ENCODE measurements around the gene SH2D4B. TPM values are rescaled to one million over a fixed set of nuclear protein-coding genes. Genes with fewer than 3 reads are reported as not detected.
A peak's percentile ranks its signal among the peaks of the same experiment; 100 is the strongest.

The SH2D4B gene
- total and polyA plus RNA-seq, 7 donors: 0.06 to 0.33 TPM; not detected in 5

DNA sequence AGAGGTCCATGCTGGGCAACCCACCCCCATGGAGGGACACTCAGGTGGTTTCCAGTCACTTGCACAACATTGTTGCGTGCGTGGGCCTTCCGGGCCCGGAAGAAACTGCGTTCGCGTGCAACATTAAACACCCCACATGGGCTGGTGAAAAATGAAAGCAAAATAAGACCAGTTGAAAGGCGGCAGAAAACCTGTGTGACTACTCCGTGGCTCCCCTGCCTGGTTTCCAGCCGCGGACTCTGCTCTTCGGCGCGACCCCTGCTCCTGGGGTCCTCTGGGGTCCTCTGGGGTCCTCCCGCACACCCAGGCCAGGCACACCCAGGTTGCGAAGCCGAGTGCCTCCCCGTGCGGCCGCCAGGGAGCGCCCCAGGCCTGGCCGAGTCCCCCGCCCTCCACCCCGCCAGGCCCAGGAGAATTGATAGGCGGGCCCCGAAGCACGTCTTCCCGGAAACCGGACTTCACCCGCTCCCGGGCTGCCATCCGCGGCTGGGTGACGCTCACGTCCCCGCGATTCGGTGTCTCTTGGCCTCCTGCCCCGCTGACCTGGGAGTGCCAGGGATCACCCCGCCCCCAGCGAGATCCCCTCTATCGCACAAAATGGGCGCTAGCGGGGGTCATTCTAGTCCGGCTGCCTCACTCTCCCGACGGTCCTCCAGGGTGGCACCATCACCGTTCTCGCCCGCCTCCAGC is 1.9 kb upstream of the SH2D4B start:
- Histone ChIP-seq H3K4me3 (peak overlapping the region; percentile 25 to 50 (median 48)), H3K27me3 (no peaks in the 10 kb centered on the region), H3K27ac (peak overlapping the region in 3 of 4 donors; percentile 36 to 51 (median 43)), H3K36me3 (no peaks in the 10 kb centered on the region), H3K9me3 (no peaks in the 10 kb centered on the region), H3K4me1 (peaks cover 0 to 7% (median 2%) of the 10 kb centered on the region in 4 donors)
- WGBS, 2 donors: 10 to 41% methylated on average over 50 of the region's 50 CpGs
- TF ChIP-seq POLR2AphosphoS5 (IDR thresholded peaks at IDR 0.05): no peak
- TF ChIP-seq, protein P1, sequence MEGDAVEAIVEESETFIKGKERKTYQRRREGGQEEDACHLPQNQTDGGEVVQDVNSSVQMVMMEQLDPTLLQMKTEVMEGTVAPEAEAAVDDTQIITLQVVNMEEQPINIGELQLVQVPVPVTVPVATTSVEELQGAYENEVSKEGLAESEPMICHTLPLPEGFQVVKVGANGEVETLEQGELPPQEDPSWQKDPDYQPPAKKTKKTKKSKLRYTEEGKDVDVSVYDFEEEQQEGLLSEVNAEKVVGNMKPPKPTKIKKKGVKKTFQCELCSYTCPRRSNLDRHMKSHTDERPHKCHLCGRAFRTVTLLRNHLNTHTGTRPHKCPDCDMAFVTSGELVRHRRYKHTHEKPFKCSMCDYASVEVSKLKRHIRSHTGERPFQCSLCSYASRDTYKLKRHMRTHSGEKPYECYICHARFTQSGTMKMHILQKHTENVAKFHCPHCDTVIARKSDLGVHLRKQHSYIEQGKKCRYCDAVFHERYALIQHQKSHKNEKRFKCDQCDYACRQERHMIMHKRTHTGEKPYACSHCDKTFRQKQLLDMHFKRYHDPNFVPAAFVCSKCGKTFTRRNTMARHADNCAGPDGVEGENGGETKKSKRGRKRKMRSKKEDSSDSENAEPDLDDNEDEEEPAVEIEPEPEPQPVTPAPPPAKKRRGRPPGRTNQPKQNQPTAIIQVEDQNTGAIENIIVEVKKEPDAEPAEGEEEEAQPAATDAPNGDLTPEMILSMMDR (IDR thresholded peaks at IDR 0.05): peak in 3 of 4 experiments; percentile 21 to 73 (median 62)
- peak; percentile 78 for DNase-seq
- intact Hi-C loops (cut with DNase I): no loop called here

DNA sequence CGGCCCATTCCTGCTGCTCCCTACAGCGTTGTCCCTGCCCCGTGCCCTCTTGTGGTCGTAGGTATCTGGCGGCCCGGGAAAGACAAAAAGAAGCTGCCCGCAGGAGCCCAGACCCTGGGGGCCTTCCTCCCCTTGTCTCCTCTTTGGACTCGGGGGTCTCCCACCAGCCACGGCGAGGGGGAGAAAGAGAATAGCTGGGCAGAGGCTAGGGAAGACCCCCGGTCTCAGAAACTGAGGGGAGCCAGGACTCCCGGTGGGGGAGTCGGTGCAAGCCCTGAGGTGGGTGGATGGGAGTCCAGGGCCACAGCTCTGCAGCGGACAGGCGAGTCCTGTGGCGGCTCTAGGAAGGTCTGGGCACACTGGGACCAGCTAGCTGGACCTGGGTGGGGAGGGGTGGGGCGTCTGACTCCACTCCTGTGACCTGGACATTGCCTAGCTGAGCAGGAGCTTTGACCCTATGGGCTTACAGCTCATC is 1.3 kb upstream of the SH2D4B start:
- no peak for DNase-seq
- H3K27ac ChIP-seq: peak overlapping the region in 3 of 4 donors; percentile 36 to 51 (median 43)
- peak overlapping the region; percentile 25 to 50 (median 48) for H3K4me3 ChIP-seq
- peaks cover 0 to 7% (median 2%) of the 10 kb centered on the region in 4 donors for H3K4me1 ChIP-seq
- H3K36me3 ChIP-seq: no peaks in the 10 kb centered on the region
- H3K27me3 ChIP-seq: no peaks in the 10 kb centered on the region
- intact Hi-C loops (cut with DNase I): no loop called here
- WGBS, 2 donors: 62 to 78% methylated on average over 17 of the region's 17 CpGs
- TF ChIP-seq, protein P1 (IDR thresholded peaks at IDR 0.05): no peak
- TF ChIP-seq EP300 (IDR thresholded peaks at IDR 0.05) (no peak), POLR2A (IDR thresholded peaks at IDR 0.05) (no peak), POLR2AphosphoS5 (IDR thresholded peaks at IDR 0.05) (no peak)
- H3K9me3 ChIP-seq: no peaks in the 10 kb centered on the region

GRCh38 chr10:80537086-80537735 is 491 bp upstream of the SH2D4B start:
- Histone ChIP-seq H3K27ac (no peak overlapping the region), H3K27me3 (no peaks in the 10 kb centered on the region), H3K4me1 (peaks cover 0 to 7% (median 2%) of the 10 kb centered on the region in 4 donors), H3K9me3 (no peaks in the 10 kb centered on the region), H3K36me3 (no peaks in the 10 kb centered on the region), H3K4me3 (no peak overlapping the region)
- WGBS, 2 donors: 81 to 94% methylated on average over 8 of the region's 8 CpGs
- intact Hi-C loops (cut with DNase I): no loop called here
- DNase-seq: no peak
- TF ChIP-seq EP300 (IDR thresholded peaks at IDR 0.05) (no peak), POLR2A (IDR thresholded peaks at IDR 0.05) (no peak), POLR2AphosphoS5 (IDR thresholded peaks at IDR 0.05) (no peak)
- TF ChIP-seq, protein P1 (IDR thresholded peaks at IDR 0.05): no peak

DNA sequence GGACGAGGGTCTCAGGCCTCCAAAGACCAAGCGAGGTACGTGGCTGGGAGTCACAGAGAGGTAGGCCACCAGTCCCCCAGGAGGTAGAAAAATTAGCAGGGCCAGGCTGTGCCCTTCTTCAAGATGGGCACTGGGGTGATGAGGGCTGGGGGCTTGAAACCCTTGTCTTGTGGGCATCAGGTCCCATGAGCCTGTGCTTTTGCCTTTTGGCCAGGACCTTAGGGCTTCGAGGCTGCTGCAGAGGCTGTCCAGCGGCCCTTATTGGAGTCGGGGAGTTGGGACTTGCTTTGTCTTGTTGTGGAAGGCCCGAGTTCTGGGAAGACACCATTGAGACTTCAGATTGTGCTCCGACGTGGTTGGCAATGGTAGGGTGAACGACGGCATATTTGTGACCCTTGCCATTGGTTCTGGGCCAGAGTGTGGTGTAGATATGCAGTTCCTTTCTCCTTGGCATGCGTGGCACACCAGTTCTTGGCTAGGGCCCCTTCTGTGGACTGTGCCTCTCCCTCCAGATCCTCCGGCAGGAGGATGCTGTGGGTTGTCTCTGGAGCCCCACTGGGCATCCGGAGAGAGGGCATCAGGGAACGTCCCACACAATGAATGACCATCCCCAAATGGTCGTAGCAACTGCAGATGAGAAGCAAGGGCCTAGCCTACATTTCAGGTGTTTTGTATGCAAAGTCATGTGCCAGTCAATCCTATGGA is 931 bp downstream of the SH2D4B start:
- intact Hi-C loops (cut with DNase I): no loop called here
- TF ChIP-seq POLR2A (IDR thresholded peaks at IDR 0.05): no peak
- TF ChIP-seq, protein P1 (IDR thresholded peaks at IDR 0.05): no peak
- no peak for TF ChIP-seq POLR2AphosphoS5 (IDR thresholded peaks at IDR 0.05)
- TF ChIP-seq EP300 (IDR thresholded peaks at IDR 0.05): no peak
- Histone ChIP-seq H3K27ac (no peak overlapping the region), H3K27me3 (no peaks in the 10 kb centered on the region), H3K4me3 (no peak overlapping the region), H3K36me3 (no peaks in the 10 kb centered on the region), H3K9me3 (no peaks in the 10 kb centered on the region), H3K4me1 (peaks cover 0 to 7% (median 2%) of the 10 kb centered on the region in 4 donors)
- peak; percentile 53 for DNase-seq
- 90 to 95% methylated on average over 16 of the region's 16 CpGs for WGBS, 2 donors

Measured in sigmoid colon (tissue), 7 donors.